ENCODE data around the gene LURAP1L. TPM values are rescaled to one million over a fixed set of nuclear protein-coding genes. Genes with fewer than 3 reads are reported as not detected.

The LURAP1L gene
- total RNA-seq, 1 experiment from 2014 or later, result 1.7 TPM

DNA sequence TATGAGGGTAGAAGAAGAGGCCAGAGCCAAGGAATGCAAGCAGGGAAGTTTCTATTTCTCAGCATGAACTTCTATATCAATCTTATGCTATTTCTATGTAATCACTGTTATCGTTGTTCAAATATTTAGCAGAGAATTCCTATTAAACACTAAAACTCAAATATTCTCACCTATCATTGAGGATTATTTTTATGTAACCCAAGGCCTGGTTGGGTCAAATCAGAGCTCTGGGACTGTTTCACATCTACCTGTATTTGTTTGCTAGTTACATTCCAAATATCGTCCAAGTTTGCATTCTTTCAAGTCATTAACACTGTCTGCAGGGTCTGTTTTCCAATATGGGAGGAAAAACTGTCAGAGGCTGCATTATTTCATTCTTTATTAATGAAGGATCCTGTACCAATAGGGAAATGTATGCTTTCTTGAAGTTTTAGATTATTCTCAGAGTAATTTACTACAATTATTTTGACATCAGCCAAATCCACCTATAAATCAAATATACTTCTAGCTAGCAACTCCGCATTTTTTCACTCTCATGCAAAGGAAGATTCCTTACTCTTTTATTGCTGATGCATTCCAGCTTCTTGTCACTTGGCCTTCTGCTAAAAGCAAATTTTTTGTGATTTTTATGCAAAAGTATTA, 52.2 kb downstream of the LURAP1L start (continued):
- TF ChIP-seq GABPB1 (CRISPR knock-in tag; IDR thresholded peaks at IDR 0.05) (no peak), CBFB (CRISPR knock-in tag; IDR thresholded peaks at IDR 0.05; ENCODE audit: low read depth) (no peak), ETV6 (CRISPR knock-in tag; IDR thresholded peaks at IDR 0.05) (no peak)
- TF ChIP-seq, protein P1, sequence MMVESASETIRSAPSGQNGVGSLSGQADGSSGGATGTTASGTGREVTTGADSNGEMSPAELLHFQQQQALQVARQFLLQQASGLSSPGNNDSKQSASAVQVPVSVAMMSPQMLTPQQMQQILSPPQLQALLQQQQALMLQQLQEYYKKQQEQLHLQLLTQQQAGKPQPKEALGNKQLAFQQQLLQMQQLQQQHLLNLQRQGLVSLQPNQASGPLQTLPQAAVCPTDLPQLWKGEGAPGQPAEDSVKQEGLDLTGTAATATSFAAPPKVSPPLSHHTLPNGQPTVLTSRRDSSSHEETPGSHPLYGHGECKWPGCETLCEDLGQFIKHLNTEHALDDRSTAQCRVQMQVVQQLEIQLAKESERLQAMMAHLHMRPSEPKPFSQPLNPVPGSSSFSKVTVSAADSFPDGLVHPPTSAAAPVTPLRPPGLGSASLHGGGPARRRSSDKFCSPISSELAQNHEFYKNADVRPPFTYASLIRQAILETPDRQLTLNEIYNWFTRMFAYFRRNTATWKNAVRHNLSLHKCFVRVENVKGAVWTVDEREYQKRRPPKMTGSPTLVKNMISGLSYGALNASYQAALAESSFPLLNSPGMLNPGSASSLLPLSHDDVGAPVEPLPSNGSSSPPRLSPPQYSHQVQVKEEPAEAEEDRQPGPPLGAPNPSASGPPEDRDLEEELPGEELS (CRISPR knock-in tag; IDR thresholded peaks at IDR 0.05), result no peak
- TF ChIP-seq, protein P2, sequence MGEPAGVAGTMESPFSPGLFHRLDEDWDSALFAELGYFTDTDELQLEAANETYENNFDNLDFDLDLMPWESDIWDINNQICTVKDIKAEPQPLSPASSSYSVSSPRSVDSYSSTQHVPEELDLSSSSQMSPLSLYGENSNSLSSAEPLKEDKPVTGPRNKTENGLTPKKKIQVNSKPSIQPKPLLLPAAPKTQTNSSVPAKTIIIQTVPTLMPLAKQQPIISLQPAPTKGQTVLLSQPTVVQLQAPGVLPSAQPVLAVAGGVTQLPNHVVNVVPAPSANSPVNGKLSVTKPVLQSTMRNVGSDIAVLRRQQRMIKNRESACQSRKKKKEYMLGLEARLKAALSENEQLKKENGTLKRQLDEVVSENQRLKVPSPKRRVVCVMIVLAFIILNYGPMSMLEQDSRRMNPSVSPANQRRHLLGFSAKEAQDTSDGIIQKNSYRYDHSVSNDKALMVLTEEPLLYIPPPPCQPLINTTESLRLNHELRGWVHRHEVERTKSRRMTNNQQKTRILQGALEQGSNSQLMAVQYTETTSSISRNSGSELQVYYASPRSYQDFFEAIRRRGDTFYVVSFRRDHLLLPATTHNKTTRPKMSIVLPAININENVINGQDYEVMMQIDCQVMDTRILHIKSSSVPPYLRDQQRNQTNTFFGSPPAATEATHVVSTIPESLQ (CRISPR knock-in tag; IDR thresholded peaks at IDR 0.05), result no peak

DNA sequence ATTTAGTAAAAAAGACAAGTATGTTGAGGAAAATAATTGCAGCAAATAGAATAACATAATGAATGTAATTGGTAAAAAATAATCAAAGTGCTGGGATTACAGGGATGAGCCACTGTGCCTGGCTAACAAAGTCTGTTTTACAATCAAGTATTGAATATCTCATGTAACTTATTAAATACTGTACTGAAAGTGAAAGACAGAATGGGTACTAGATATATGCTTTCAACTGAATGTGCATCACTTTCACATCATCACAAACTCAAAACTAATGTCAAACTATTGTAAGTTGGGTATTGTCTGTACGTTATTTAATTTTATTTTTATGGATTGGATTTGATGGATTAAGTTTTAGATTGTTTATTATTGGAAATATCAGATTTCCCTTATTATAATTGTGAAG, 58.9 kb downstream of the LURAP1L start:
- TF ChIP-seq, protein P3, sequence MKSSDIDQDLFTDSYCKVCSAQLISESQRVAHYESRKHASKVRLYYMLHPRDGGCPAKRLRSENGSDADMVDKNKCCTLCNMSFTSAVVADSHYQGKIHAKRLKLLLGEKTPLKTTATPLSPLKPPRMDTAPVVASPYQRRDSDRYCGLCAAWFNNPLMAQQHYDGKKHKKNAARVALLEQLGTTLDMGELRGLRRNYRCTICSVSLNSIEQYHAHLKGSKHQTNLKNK (CRISPR knock-in tag; IDR thresholded peaks at IDR 0.05), result no peak
- TF ChIP-seq, protein P4, sequence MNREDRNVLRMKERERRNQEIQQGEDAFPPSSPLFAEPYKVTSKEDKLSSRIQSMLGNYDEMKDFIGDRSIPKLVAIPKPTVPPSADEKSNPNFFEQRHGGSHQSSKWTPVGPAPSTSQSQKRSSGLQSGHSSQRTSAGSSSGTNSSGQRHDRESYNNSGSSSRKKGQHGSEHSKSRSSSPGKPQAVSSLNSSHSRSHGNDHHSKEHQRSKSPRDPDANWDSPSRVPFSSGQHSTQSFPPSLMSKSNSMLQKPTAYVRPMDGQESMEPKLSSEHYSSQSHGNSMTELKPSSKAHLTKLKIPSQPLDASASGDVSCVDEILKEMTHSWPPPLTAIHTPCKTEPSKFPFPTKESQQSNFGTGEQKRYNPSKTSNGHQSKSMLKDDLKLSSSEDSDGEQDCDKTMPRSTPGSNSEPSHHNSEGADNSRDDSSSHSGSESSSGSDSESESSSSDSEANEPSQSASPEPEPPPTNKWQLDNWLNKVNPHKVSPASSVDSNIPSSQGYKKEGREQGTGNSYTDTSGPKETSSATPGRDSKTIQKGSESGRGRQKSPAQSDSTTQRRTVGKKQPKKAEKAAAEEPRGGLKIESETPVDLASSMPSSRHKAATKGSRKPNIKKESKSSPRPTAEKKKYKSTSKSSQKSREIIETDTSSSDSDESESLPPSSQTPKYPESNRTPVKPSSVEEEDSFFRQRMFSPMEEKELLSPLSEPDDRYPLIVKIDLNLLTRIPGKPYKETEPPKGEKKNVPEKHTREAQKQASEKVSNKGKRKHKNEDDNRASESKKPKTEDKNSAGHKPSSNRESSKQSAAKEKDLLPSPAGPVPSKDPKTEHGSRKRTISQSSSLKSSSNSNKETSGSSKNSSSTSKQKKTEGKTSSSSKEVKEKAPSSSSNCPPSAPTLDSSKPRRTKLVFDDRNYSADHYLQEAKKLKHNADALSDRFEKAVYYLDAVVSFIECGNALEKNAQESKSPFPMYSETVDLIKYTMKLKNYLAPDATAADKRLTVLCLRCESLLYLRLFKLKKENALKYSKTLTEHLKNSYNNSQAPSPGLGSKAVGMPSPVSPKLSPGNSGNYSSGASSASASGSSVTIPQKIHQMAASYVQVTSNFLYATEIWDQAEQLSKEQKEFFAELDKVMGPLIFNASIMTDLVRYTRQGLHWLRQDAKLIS (CRISPR knock-in tag; IDR thresholded peaks at IDR 0.05; ENCODE audit: borderline replicate concordance), result no peak
- TF ChIP-seq NFE2L1 (CRISPR knock-in tag; IDR thresholded peaks at IDR 0.05) (no peak), TCF7 (CRISPR knock-in tag; IDR thresholded peaks at IDR 0.05; ENCODE audit: low read depth) (no peak)
- CTCF ChIA-PET, result no interaction called here
- Mint-ChIP-seq H3K4me3 (no peak overlapping the region), H3K27ac (no peak overlapping the region), H3K36me3 (no peaks in the 10 kb centered on the region), H3K27me3 (ENCODE audit: low read depth) (no peaks in the 10 kb centered on the region), H3K4me1 (peaks cover 5% of the 10 kb centered on the region), H3K9me3 (peaks cover 18% of the 10 kb centered on the region)
- ATAC-seq (no peak), DNase-seq (ENCODE audit: low spot score) (no peak)
- POLR2A ChIA-PET, result no interaction called here

DNA sequence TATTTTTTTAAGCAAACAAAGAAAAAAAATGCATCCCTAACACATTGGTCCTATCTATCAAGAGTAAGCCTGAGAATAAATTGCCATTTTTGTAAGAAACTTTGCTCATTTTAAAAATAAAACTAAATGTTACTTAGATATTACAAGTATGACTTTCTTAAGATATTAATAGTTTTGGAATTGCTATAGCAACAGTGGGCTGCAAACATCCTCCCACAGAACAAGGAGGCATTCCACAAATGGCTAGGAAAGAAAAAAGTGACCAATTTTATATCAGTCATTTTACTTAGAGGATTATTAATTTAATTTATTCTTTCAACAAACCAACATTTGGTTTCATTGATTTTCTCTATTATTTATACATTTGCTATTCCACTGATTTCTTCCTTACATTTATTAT, 63.7 kb downstream of the LURAP1L start:
- CTCF ChIA-PET, result no interaction called here
- Mint-ChIP-seq H3K36me3 (no peaks in the 10 kb centered on the region), H3K4me3 (no peak overlapping the region), H3K9me3 (peaks cover 12% of the 10 kb centered on the region), H3K27me3 (ENCODE audit: low read depth) (no peaks in the 10 kb centered on the region), H3K4me1 (no peaks in the 10 kb centered on the region), H3K27ac (no peak overlapping the region)
- POLR2A ChIA-PET, result no interaction called here
- ATAC-seq (no peak), DNase-seq (ENCODE audit: low spot score) (no peak)
- no peak for TF ChIP-seq SMAD4 (CRISPR knock-in tag; IDR thresholded peaks at IDR 0.05)
- TF ChIP-seq, protein P1 (CRISPR knock-in tag; IDR thresholded peaks at IDR 0.05), result no peak
- TF ChIP-seq CREB1 (CRISPR knock-in tag; IDR thresholded peaks at IDR 0.05), result no peak
- TF ChIP-seq, protein P5, sequence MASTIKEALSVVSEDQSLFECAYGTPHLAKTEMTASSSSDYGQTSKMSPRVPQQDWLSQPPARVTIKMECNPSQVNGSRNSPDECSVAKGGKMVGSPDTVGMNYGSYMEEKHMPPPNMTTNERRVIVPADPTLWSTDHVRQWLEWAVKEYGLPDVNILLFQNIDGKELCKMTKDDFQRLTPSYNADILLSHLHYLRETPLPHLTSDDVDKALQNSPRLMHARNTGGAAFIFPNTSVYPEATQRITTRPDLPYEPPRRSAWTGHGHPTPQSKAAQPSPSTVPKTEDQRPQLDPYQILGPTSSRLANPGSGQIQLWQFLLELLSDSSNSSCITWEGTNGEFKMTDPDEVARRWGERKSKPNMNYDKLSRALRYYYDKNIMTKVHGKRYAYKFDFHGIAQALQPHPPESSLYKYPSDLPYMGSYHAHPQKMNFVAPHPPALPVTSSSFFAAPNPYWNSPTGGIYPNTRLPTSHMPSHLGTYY (CRISPR knock-in tag; IDR thresholded peaks at IDR 0.05), result no peak
- TF ChIP-seq SMAD3 (CRISPR knock-in tag; IDR thresholded peaks at IDR 0.05; ENCODE audit: borderline replicate concordance), result no peak
- no peak for TF ChIP-seq SP1 (CRISPR knock-in tag; conservative IDR thresholded peaks at IDR 0.05)
- no peak for TF ChIP-seq ATF1 (CRISPR knock-in tag; IDR thresholded peaks at IDR 0.05)

Measured in WTC11 (cell line).